Natural killer cell treated with Interleukin-12 subunit alpha and Interleukin-12 subunit beta and Interleukin-15 and Interleukin-18, amount 100 ng/mL, for 72 hours (primary cell): ENCODE results near the gene DDX52. TPM values are rescaled to one million over a fixed set of nuclear protein-coding genes. Genes with fewer than 3 reads are reported as not detected.
"Not testable (repeated sequence)": the region's sequence is repeated elsewhere in the genome, so short reads cannot be mapped to it uniquely, and the experiment has no call there.

Experiments
- ATAC-seq, 2 donors: fragments of 150-1000 bp; cut with Tn5 transposase in 1 of 2; sonication (Bioruptor Pico), chemical (Tn5 transposase) in 1 of 2; 2 replicates each; pipeline ENCODE4 v1.10.0; 2021
- DNase-seq: peaks from one replicate; pipeline ENCODE4 v3.0.0; 2022; ENCODE audit warnings: low spot score
- H3K27ac Mint-ChIP-seq, 2 donors: 1 replicate in 1 of 2; 2 replicates in 1 of 2; pipeline ENCODE4 v1.8.0; 2022; ENCODE audit warnings: mixed read lengths in 2 of 2, mild to moderate bottlenecking in 1 of 2, moderate library complexity in 1 of 2
- H3K27me3 Mint-ChIP-seq, 2 donors: 1 replicate in 1 of 2; 2 replicates in 1 of 2; pipeline ENCODE4 v1.8.0; 2022; ENCODE audit warnings: mixed read lengths in 2 of 2
- H3K36me3 Mint-ChIP-seq: one replicate; pipeline ENCODE4 v1.8.0; 2022; ENCODE audit warnings: mixed read lengths
- H3K4me1 Mint-ChIP-seq, 2 donors: 1 replicate in 1 of 2; 2 replicates in 1 of 2; pipeline ENCODE4 v1.8.0; 2022; ENCODE audit warnings: low read depth in 2 of 2, mixed read lengths in 2 of 2, mild to moderate bottlenecking in 1 of 2
- H3K4me3 Mint-ChIP-seq: one replicate; pipeline ENCODE4 v1.8.0; 2022; ENCODE audit warnings: mixed read lengths
- H3K9me3 Mint-ChIP-seq: 2 replicates; pipeline ENCODE4 v1.8.0; 2022; ENCODE audit warnings: mixed read lengths
- total RNA-seq, 2 donors: library from RNA; stranded (reverse); gene quantifications; one replicate each; pipeline ENCODE4 v1.2.3, GENCODE V29; 2022

DDX52 gene
- 10 to 100 TPM; 35.0 to 52.9 TPM for total RNA-seq

GRCh38 chr17:37643118-37643766 is at the start of gene DDX52:
Gene DDX52 (minus strand): TSS chr17:37643446. CDS start chr17:37643420, 26 bp downstream.
- H3K4me3 Mint-ChIP-seq = peak within 1 kb of the TSS; percentile 98
- peak; percentile 99 for ATAC-seq
- H3K9me3 Mint-ChIP-seq = no peaks in the 10 kb centered on the region
- H3K27me3 Mint-ChIP-seq = peaks cover 19 to 34% of the 10 kb centered on the region in 2 donors
- peaks cover 21 to 34% of the 10 kb centered on the region in 2 donors for H3K4me1 Mint-ChIP-seq
- peak within 1 kb of the TSS; percentile 92 to 95 for H3K27ac Mint-ChIP-seq
- H3K36me3 Mint-ChIP-seq = peaks cover 20% of the 10 kb centered on the region
- peak; percentile 92 for DNase-seq

- Mint-ChIP-seq H3K36me3 (no peaks in the 10 kb centered on the region), H3K27me3 (peaks cover 5 to 16% of the 10 kb centered on the region in 2 donors), H3K4me3 (no peak overlapping the region), H3K27ac (no peak overlapping the region), H3K9me3 (no peaks in the 10 kb centered on the region), H3K4me1 (no peaks in the 10 kb centered on the region)
- ATAC-seq (no peak), DNase-seq (no peak)
These were observed 48.6 kb upstream of the DDX52 start for GRCh38 chr17:37691807-37692206.

DNA sequence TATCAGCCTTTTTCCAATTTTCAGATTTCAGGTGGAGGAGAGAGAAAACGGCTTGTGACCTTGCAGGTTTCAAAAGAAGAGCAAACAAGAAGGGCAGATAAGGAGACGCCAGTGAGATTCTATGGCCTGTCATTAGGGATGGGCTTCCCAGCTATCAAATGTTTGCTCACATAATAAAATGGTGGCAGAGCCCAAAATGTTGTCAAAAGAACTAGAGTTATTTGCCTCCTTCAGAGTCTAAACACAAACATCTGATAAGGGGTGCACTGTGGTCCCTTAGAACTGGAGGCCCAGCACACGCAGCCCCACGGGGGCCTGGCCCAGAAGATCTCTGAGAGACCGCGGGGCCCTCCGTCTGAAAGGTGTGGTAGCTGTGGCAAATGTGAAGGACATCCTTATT is 46.1 kb upstream of the DDX52 start:
- no peak overlapping the region for H3K4me3 Mint-ChIP-seq
- peaks cover 0 to 16% of the 10 kb centered on the region in 2 donors for H3K27me3 Mint-ChIP-seq
- no peak for DNase-seq
- no peak for ATAC-seq
- H3K36me3 Mint-ChIP-seq = no peaks in the 10 kb centered on the region
- H3K4me1 Mint-ChIP-seq = no peaks in the 10 kb centered on the region
- H3K27ac Mint-ChIP-seq = no peak overlapping the region
- no peaks in the 10 kb centered on the region for H3K9me3 Mint-ChIP-seq

- H3K9me3 Mint-ChIP-seq = no peaks in the 10 kb centered on the region
- DNase-seq = no peak
These were observed 40.3 kb upstream of the DDX52 start for GRCh38 chr17:37683454-37683984.

DNA sequence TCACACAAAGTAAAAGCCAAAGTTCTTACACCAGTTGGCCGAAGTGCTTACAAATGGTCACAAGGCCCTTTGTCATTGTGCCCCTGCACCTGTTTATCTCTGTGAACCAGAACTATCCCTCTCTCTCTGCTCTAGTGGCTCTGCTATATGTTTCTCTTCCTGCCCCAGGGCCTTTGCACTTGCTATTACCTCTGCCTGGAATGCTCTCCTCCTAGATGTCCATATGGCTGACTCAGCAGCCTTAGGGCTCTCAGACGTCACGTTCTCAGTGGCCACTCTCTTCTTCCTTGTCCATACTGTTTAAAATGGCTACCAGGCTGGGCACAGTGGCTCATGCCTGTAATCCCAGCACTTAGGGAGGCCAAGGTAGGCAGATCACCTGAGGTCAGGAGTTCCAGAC is 38.8 kb upstream of the DDX52 start:
- H3K27ac Mint-ChIP-seq = no peak overlapping the region
- H3K36me3 Mint-ChIP-seq = no peaks in the 10 kb centered on the region
- ATAC-seq (no peak), DNase-seq (no peak)
- no peaks in the 10 kb centered on the region for H3K4me1 Mint-ChIP-seq
- H3K9me3 Mint-ChIP-seq = no peaks in the 10 kb centered on the region
- no peak overlapping the region for H3K4me3 Mint-ChIP-seq
- peaks cover 16 to 23% of the 10 kb centered on the region in 2 donors for H3K27me3 Mint-ChIP-seq

More at GRCh38 chr17:37683454-37683984, 40.3 kb upstream of the DDX52 start:
- H3K27ac Mint-ChIP-seq = no peak overlapping the region
- H3K36me3 Mint-ChIP-seq = no peaks in the 10 kb centered on the region
- H3K27me3 Mint-ChIP-seq = peaks cover 6 to 8% of the 10 kb centered on the region in 2 donors
- H3K4me3 Mint-ChIP-seq = no peak overlapping the region
- H3K4me1 Mint-ChIP-seq = no peaks in the 10 kb centered on the region
- ATAC-seq = no peak

GRCh38 chr17:37679995-37680394 is 36.7 kb upstream of the DDX52 start:
- not testable (repeated sequence) for H3K4me1 Mint-ChIP-seq, ATAC-seq, H3K9me3 Mint-ChIP-seq, H3K36me3 Mint-ChIP-seq, H3K4me3 Mint-ChIP-seq, DNase-seq, H3K27ac Mint-ChIP-seq
- peaks cover 21 to 29% of the 10 kb centered on the region in 2 donors for H3K27me3 Mint-ChIP-seq

DNA sequence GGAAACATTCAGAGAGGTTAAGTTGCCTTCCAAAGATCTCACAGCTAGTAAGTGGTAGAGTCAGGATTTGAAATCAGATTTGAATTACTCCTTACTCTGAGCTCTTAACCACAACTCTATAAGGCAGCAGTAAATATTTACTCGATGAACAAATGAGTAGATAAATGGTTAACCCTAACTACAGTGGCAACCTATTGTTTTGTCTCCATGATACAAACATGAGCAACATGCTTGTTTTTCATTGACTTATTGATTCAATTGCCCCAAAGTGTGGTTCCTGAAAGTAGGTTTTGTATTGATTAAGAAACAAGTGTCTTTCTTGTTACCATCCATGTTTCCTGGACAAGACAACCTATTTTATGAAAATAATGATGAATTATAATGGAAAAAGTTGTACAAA is 34.8 kb upstream of the DDX52 start:
- DNase-seq = no peak
- Mint-ChIP-seq H3K27me3 (peaks cover 24 to 25% of the 10 kb centered on the region in 2 donors), H3K27ac (no peak overlapping the region), H3K9me3 (no peaks in the 10 kb centered on the region), H3K4me1 (no peaks in the 10 kb centered on the region), H3K4me3 (no peak overlapping the region), H3K36me3 (no peaks in the 10 kb centered on the region)
- no peak for ATAC-seq

DNA sequence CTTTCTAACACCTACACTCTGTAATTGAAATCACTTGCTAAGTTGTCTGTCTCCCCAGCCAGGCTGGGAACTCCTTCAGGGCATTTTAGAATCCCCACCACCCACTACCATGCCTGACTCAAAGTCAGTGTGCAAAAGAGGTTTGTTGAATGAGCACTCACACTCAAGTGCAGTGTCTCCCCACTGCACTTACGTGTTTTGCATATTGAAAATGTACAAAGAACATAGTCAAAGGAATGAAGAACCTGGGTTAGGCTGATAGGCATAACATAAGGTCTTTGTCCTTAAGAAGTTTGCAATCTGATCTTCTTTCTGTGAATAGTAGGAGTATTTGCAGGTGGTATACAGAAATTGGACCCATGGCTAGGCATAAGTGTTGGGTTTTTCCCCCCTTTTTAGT is 33.8 kb upstream of the DDX52 start:
- no peak overlapping the region for H3K4me3 Mint-ChIP-seq
- ATAC-seq (no peak), DNase-seq (no peak)
- H3K27me3 Mint-ChIP-seq = peaks cover 23 to 24% of the 10 kb centered on the region in 2 donors
- no peak overlapping the region for H3K27ac Mint-ChIP-seq
- no peaks in the 10 kb centered on the region for H3K9me3 Mint-ChIP-seq
- H3K36me3 Mint-ChIP-seq = no peaks in the 10 kb centered on the region
- H3K4me1 Mint-ChIP-seq = no peaks in the 10 kb centered on the region

- H3K9me3 Mint-ChIP-seq = no peaks in the 10 kb centered on the region
- no peaks in the 10 kb centered on the region for H3K4me1 Mint-ChIP-seq
- H3K27ac Mint-ChIP-seq = no peak overlapping the region
- H3K4me3 Mint-ChIP-seq = no peak overlapping the region
- ATAC-seq (no peak), DNase-seq (no peak)
- peaks cover 19 to 24% of the 10 kb centered on the region in 2 donors for H3K27me3 Mint-ChIP-seq
- H3K36me3 Mint-ChIP-seq = no peaks in the 10 kb centered on the region
These were observed 33.1 kb upstream of the DDX52 start for GRCh38 chr17:37676115-37676925.

DNA sequence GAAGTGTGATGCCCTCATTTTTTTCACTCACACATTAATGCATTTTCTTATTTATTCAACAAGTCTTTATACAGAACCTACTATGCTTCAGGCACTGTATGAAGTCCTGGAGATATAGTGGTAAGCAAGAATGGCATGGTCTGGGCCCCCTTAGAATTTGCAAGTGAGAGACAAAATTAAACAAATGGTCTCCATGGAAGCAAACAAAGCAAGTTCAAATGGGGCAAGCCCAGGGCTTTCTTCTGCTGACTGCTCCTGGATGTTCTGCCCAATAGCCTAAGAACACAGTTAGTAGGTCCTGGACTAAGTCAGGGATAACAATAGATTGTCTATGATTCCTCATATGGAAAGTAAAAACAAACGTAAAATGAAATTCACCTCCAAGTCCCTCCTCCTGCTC is 31.3 kb upstream of the DDX52 start:
- DNase-seq = no peak
- Mint-ChIP-seq H3K4me3 (no peak overlapping the region), H3K36me3 (no peaks in the 10 kb centered on the region), H3K27me3 (peaks cover 19 to 24% of the 10 kb centered on the region in 2 donors), H3K9me3 (no peaks in the 10 kb centered on the region), H3K27ac (no peak overlapping the region), H3K4me1 (no peaks in the 10 kb centered on the region)
- ATAC-seq = no peak

- Mint-ChIP-seq H3K9me3 (no peaks in the 10 kb centered on the region), H3K27ac (no peak overlapping the region), H3K4me3 (no peak overlapping the region), H3K27me3 (peaks cover 17 to 20% of the 10 kb centered on the region in 2 donors), H3K4me1 (no peaks in the 10 kb centered on the region), H3K36me3 (no peaks in the 10 kb centered on the region)
- ATAC-seq (no peak), DNase-seq (no peak)
These were observed 30.1 kb upstream of the DDX52 start for GRCh38 chr17:37673386-37673785.

GRCh38 chr17:37672548-37673078 is 29.4 kb upstream of the DDX52 start:
- ATAC-seq (no peak), DNase-seq (no peak)
- no peaks in the 10 kb centered on the region for H3K36me3 Mint-ChIP-seq
- peaks cover 12% of the 10 kb centered on the region in 2 donors for H3K27me3 Mint-ChIP-seq
- H3K27ac Mint-ChIP-seq = no peak overlapping the region
- no peaks in the 10 kb centered on the region for H3K4me1 Mint-ChIP-seq
- no peaks in the 10 kb centered on the region for H3K9me3 Mint-ChIP-seq
- H3K4me3 Mint-ChIP-seq = no peak overlapping the region

GRCh38 chr17:37671824-37672547 is 28.7 kb upstream of the DDX52 start:
- ATAC-seq = no peak
- DNase-seq = no peak
- H3K9me3 Mint-ChIP-seq = no peaks in the 10 kb centered on the region

More at GRCh38 chr17:37671824-37672547, 28.7 kb upstream of the DDX52 start:
- Mint-ChIP-seq H3K4me1 (no peaks in the 10 kb centered on the region), H3K4me3 (no peak overlapping the region), H3K27me3 (peaks cover 6 to 8% of the 10 kb centered on the region in 2 donors), H3K27ac (no peak overlapping the region), H3K36me3 (no peaks in the 10 kb centered on the region)
